ENCODE results near the gene FEZF1.

The FEZF1 gene

DNA sequence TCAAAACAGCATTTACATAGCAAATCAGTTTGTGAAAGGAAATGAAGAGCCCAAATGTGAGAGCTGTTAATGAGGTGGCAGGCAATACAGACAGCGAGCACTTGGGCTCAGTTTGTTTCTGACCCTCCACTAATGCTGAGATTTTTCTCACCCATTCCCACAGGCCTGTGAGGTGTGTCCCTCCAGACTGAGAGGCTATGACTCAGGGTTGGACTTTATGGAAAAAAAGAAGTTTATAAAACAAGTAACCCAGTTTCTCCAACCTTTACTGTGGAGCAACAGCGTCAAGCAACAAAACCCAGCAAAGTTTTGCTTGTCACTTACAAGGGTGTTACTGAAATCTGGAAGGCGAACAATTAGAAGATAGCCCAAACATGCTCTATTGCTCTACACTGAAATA is 4.9 kb upstream of the FEZF1 start:
- Histone ChIP-seq H3K27me3 (ENCODE audit: insufficient read depth, poor library complexity, severe bottlenecking) (peaks cover 55% of the 10 kb centered on the region), H3K27ac (replicated peaks) (no peak overlapping the region), H3K4me3 (replicated peaks; ENCODE audit: insufficient read depth, low read length) (no peak overlapping the region)
- TF ChIP-seq, protein P1, sequence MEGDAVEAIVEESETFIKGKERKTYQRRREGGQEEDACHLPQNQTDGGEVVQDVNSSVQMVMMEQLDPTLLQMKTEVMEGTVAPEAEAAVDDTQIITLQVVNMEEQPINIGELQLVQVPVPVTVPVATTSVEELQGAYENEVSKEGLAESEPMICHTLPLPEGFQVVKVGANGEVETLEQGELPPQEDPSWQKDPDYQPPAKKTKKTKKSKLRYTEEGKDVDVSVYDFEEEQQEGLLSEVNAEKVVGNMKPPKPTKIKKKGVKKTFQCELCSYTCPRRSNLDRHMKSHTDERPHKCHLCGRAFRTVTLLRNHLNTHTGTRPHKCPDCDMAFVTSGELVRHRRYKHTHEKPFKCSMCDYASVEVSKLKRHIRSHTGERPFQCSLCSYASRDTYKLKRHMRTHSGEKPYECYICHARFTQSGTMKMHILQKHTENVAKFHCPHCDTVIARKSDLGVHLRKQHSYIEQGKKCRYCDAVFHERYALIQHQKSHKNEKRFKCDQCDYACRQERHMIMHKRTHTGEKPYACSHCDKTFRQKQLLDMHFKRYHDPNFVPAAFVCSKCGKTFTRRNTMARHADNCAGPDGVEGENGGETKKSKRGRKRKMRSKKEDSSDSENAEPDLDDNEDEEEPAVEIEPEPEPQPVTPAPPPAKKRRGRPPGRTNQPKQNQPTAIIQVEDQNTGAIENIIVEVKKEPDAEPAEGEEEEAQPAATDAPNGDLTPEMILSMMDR (IDR thresholded peaks at IDR 0.05; ENCODE audit: insufficient read depth, low read length): no peak
- TF ChIP-seq POLR2AphosphoS5 (IDR thresholded peaks at IDR 0.05; ENCODE audit: low read depth): no peak
- no peak for TF ChIP-seq SPI1 (IDR thresholded peaks at IDR 0.05; ENCODE audit: borderline replicate concordance, low read depth)
- no peak for TF ChIP-seq GABPA (IDR thresholded peaks at IDR 0.05; ENCODE audit: low read depth)
- TF ChIP-seq, protein P2, sequence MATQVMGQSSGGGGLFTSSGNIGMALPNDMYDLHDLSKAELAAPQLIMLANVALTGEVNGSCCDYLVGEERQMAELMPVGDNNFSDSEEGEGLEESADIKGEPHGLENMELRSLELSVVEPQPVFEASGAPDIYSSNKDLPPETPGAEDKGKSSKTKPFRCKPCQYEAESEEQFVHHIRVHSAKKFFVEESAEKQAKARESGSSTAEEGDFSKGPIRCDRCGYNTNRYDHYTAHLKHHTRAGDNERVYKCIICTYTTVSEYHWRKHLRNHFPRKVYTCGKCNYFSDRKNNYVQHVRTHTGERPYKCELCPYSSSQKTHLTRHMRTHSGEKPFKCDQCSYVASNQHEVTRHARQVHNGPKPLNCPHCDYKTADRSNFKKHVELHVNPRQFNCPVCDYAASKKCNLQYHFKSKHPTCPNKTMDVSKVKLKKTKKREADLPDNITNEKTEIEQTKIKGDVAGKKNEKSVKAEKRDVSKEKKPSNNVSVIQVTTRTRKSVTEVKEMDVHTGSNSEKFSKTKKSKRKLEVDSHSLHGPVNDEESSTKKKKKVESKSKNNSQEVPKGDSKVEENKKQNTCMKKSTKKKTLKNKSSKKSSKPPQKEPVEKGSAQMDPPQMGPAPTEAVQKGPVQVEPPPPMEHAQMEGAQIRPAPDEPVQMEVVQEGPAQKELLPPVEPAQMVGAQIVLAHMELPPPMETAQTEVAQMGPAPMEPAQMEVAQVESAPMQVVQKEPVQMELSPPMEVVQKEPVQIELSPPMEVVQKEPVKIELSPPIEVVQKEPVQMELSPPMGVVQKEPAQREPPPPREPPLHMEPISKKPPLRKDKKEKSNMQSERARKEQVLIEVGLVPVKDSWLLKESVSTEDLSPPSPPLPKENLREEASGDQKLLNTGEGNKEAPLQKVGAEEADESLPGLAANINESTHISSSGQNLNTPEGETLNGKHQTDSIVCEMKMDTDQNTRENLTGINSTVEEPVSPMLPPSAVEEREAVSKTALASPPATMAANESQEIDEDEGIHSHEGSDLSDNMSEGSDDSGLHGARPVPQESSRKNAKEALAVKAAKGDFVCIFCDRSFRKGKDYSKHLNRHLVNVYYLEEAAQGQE (IDR thresholded peaks at IDR 0.05; ENCODE audit: insufficient replicate concordance, low read depth): no peak
- no peak for DNase-seq (ENCODE audit: low read depth in 1 of 2, low spot score in 1 of 2)

DNA sequence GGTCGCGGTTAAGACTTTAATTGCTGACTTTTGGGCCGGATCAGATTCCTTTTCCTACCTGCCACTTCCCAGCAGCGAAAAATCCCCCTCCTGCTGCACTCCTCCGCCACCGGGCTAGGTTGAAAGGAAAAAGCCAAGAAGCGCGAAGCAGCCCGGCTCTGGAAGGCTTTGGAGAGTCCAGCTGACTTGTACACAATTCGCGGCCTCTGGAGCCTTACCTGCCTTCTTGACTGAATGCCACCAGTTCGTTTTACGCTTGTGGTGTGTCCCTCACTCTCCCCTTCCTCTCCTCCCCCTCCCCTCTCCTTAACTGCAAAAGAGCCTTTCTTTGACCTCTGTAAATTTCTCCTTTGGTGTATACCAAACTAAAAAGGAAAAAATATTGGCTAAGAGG is 2.7 kb upstream of the FEZF1 start:
- Histone ChIP-seq H3K27ac (replicated peaks) (no peak overlapping the region), H3K4me3 (replicated peaks; ENCODE audit: insufficient read depth, low read length) (no peak overlapping the region), H3K27me3 (ENCODE audit: insufficient read depth, poor library complexity, severe bottlenecking) (peaks cover 58% of the 10 kb centered on the region)
- DNase-seq (ENCODE audit: low read depth in 1 of 2, low spot score in 1 of 2): no peak
- TF ChIP-seq, protein P1 (IDR thresholded peaks at IDR 0.05; ENCODE audit: insufficient read depth, low read length): no peak
- TF ChIP-seq POLR2AphosphoS5 (IDR thresholded peaks at IDR 0.05; ENCODE audit: low read depth): no peak

DNA sequence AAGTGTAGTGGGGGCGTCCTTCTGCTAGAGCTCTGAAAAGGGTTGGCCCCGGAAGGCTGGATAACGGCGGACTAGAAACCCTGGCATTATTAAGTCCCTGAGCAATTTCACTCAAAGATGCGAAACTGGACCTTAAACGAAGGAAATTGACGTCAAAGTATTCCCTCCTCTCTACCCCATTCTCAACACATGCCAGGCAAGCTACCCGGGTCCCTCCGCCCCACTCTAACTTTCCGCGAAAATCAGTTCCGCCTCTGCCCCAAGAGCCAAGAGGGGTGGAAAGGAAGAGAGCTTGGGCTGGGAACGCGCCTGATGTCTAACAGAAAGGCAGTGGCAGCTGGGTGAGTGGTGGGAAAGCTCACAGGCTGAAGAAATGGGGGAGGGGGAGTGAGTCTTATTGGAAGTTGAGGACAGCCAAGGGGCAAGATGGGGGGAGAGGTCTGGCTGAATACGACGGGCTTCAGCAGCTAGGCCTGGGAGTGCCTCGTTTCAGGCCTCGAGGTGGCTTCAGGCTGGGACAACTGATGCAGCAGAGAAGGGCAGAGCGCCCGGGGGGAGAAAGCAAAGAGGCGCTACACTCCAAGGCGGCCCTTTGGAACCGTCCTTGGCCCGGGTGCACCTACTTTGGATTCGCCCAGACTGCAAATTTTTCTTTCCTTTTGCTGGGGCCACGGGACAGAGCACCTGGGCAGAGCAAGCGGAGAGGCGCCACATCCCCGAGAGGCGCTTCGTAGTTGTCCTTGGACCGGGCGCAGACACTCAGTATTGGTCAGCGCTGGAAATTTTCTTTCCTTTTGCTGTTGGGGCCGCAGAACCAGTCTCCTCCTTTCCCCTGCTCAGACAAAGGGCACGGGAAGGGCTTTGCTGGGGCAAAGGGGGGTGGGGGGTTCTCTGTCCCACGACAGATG is 2.0 kb upstream of the FEZF1 start:
- DNase-seq (ENCODE audit: low read depth in 1 of 2, low spot score in 1 of 2): no peak
- H3K27me3 ChIP-seq (ENCODE audit: insufficient read depth, poor library complexity, severe bottlenecking): peaks cover 58% of the 10 kb centered on the region
- TF ChIP-seq, protein P2 (IDR thresholded peaks at IDR 0.05; ENCODE audit: insufficient replicate concordance, low read depth): no peak
- no peak for TF ChIP-seq POLR2AphosphoS5 (IDR thresholded peaks at IDR 0.05; ENCODE audit: low read depth)
- TF ChIP-seq GABPA (IDR thresholded peaks at IDR 0.05; ENCODE audit: low read depth): no peak
- H3K4me3 ChIP-seq (replicated peaks; ENCODE audit: insufficient read depth, low read length): no peak overlapping the region
- no peak overlapping the region for H3K27ac ChIP-seq (replicated peaks)

DNA sequence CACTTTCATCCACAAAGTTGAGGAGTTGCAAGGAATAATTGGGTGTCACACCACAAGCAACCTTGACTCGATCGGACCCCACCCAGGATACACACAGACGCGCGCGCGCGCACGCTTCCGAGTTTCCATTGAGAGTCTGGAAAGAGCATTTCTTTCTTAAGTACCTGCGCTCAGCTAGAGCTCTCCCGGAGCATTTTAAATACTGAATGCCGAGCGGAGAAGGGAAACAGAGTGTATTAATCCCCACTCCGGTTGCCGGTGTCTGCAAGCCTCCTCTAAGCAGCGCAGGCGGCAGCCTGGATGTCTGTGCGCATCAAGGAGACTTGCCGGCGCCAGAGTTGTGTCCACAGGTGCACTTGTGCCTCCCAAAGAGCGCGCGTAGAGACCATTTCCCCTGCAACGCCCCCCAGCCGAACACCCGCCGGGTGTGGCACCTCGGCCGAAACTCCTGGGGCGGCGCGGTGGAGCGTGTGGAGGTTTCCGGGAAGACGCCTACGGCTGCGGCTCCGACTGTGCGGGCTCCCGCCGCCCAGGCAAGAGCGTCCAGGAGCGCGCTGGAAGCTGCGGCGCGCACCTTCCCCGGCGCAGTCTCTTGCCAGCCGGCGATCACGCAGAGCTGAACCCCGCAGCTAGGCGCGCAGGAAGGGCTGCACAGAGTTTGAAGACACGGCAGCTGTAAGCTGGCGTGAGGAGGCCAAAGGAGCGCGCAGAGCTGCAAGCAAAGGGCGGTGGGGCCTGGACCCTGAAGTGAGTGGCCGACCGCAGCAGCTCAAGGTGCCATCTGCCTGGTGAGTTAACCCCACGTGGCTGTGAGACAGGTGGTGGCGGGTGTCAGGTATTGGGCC is 1.1 kb upstream of the FEZF1 start:
- DNase-seq (ENCODE audit: low read depth in 1 of 2, low spot score in 1 of 2): no peak
- Histone ChIP-seq H3K27ac (replicated peaks) (no peak overlapping the region), H3K27me3 (ENCODE audit: insufficient read depth, poor library complexity, severe bottlenecking) (peaks cover 56% of the 10 kb centered on the region), H3K4me3 (replicated peaks; ENCODE audit: insufficient read depth, low read length) (no peak overlapping the region)
- TF ChIP-seq POLR2AphosphoS5 (IDR thresholded peaks at IDR 0.05; ENCODE audit: low read depth): no peak
- no peak for TF ChIP-seq GABPA (IDR thresholded peaks at IDR 0.05; ENCODE audit: low read depth)
- TF ChIP-seq, protein P1 (IDR thresholded peaks at IDR 0.05; ENCODE audit: insufficient read depth, low read length): no peak
- no peak for TF ChIP-seq SPI1 (IDR thresholded peaks at IDR 0.05; ENCODE audit: borderline replicate concordance, low read depth)
- TF ChIP-seq, protein P2 (IDR thresholded peaks at IDR 0.05; ENCODE audit: insufficient replicate concordance, low read depth): no peak
